WTC11 (cell line): ENCODE measurements around the gene RAB3GAP1. TPM values are rescaled to one million over a fixed set of nuclear protein-coding genes. Genes with fewer than 3 reads are reported as not detected.

Experiments
- ATAC-seq: fragments of 200-7000 bp; cut with Tn5 transposase; 2 replicates; pipeline ENCODE4 v1.10.0; 2021; ENCODE audit warnings: mild to moderate bottlenecking, moderate library complexity
- CTCF ChIA-PET: fragments of 300-600 bp; sonication (Branson Sonifier 250); formaldehyde crosslinking; loops from one replicate; lab custom pipeline; 2021; ENCODE audit warnings: antibody characterized with exemption; lab: Charles Lee
- POLR2A ChIA-PET: fragments of 350-600 bp; sonication (Branson Sonifier 250); formaldehyde crosslinking; loops from one replicate; lab custom pipeline; 2021; ENCODE audit warnings: antibody characterized with exemption; lab: Charles Lee
- DNase-seq: peaks from one replicate; pipeline ENCODE4 v3.0.0; 2021; ENCODE audit warnings: low spot score
- H3K27ac Mint-ChIP-seq: 2 replicates; pipeline ENCODE4 v1.8.0; 2021; ENCODE audit warnings: mixed read lengths
- H3K27me3 Mint-ChIP-seq: 2 replicates; pipeline ENCODE4 v1.8.0; 2021; ENCODE audit warnings: low read depth, mild to moderate bottlenecking, moderate library complexity, mixed read lengths
- H3K36me3 Mint-ChIP-seq: 2 replicates; pipeline ENCODE4 v1.8.0; 2021; ENCODE audit warnings: mixed read lengths
- H3K4me1 Mint-ChIP-seq: 2 replicates; pipeline ENCODE4 v1.8.0; 2022; ENCODE audit warnings: mixed read lengths
- H3K4me3 Mint-ChIP-seq: 2 replicates; pipeline ENCODE4 v1.8.0; 2021; ENCODE audit warnings: mild to moderate bottlenecking, moderate library complexity, mixed read lengths
- H3K9me3 Mint-ChIP-seq: 2 replicates; pipeline ENCODE4 v1.8.0; 2021; ENCODE audit warnings: mixed read lengths
- E2F1 ChIP-seq: sonication (generic); formaldehyde crosslinking; IDR thresholded peaks from 2 replicates; pipeline ENCODE4 v1.8.0; 2022; ENCODE audit warnings: mild to moderate bottlenecking, missing genetic modification reagents
- E2F4 ChIP-seq: sonication (generic); formaldehyde crosslinking; IDR thresholded peaks from 2 replicates; pipeline ENCODE4 v1.8.1; 2022; ENCODE audit warnings: low read depth, mild to moderate bottlenecking, moderate library complexity, missing genetic modification reagents, borderline replicate concordance
- GRHL2 ChIP-seq: fragments of 250-450 bp; sonication (Bioruptor Pico); IDR thresholded peaks from 2 replicates; pipeline ENCODE4 v1.8.0; 2022; ENCODE audit warnings: mild to moderate bottlenecking, moderate library complexity; ENCODE audit not compliant: insufficient replicate concordance, severe bottlenecking
- JUN ChIP-seq: sonication (generic); formaldehyde crosslinking; IDR thresholded peaks from 2 replicates; pipeline ENCODE4 v1.8.0; 2023; ENCODE audit warnings: mild to moderate bottlenecking, missing genetic modification reagents
- NFYB ChIP-seq: sonication (generic); formaldehyde crosslinking; conservative IDR thresholded peaks from 2 replicates; pipeline ENCODE4 v1.8.0; 2022; ENCODE audit warnings: low read depth, missing genetic modification reagents
- NR1H2 ChIP-seq: sonication (generic); formaldehyde crosslinking; IDR thresholded peaks from 2 replicates; pipeline ENCODE4 v1.9.0; 2021; ENCODE audit warnings: mild to moderate bottlenecking, moderate library complexity, missing genetic modification reagents
- OVOL2 ChIP-seq: fragments of 250-450 bp; sonication (Bioruptor Pico); IDR thresholded peaks from 2 replicates; pipeline ENCODE4 v1.9.0; 2021; ENCODE audit warnings: mild to moderate bottlenecking, borderline replicate concordance
- ZNF671 ChIP-seq: fragments of 250-450 bp; sonication (Bioruptor Pico); IDR thresholded peaks from 2 replicates; pipeline ENCODE4 v1.8.0; 2021; ENCODE audit warnings: mild to moderate bottlenecking
- total RNA-seq: library from RNA; stranded (reverse); gene quantifications from 3 replicates; pipeline ENCODE4 v1.2.3, GENCODE V29; 2021
- TF ChIP-seq, protein P1 (sequence below): sonication (generic); formaldehyde crosslinking; IDR thresholded peaks from 2 replicates; pipeline ENCODE4 v1.8.1; 2022; ENCODE audit warnings: low read depth, missing genetic modification reagents, borderline replicate concordance
- TF ChIP-seq, protein P2 (sequence below): sonication (generic); formaldehyde crosslinking; IDR thresholded peaks from 2 replicates; pipeline ENCODE4 v1.8.1; 2023; ENCODE audit warnings: mild to moderate bottlenecking, missing genetic modification reagents, borderline replicate concordance
- TF ChIP-seq, protein P3 (sequence below): sonication (generic); formaldehyde crosslinking; IDR thresholded peaks from 2 replicates; pipeline ENCODE4 v1.8.1; 2022; ENCODE audit warnings: mild to moderate bottlenecking, moderate library complexity, missing genetic modification reagents

RAB3GAP1 gene
- total RNA-seq, 1 experiment from 2014 or later = 27.6 TPM

DNA sequence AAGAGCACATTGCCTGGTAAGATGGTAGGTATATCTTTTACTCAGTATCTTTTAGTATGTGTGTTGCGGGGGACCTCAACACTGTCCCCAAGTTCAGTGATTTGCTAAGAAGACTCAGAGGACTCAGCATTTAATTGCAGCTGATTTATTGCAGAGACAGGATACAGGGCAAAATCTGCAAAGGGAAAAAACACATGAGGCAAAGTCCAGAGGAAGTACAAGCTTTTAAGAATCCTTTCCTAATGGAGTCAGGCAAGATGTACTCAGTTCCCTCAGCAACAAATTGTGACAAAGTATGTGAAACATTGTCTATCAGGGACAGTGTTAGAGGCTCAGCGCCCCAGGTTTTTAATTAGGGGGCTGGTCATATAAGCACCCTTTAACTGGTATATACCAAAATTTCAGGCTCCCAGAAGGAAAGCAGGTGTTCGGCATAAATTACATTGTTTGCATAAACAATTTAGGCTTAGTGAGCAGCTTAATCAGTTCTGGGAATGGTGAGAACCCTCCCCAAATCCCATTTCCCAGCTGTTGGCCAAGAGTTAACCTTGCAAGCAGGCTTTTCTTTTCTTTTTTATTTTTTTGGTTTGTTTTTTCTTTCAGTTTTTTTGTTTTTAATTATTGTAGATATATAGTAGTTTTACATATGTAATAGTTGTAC is 41.7 kb downstream of the RAB3GAP1 start (continued):
- TF ChIP-seq, protein P1, sequence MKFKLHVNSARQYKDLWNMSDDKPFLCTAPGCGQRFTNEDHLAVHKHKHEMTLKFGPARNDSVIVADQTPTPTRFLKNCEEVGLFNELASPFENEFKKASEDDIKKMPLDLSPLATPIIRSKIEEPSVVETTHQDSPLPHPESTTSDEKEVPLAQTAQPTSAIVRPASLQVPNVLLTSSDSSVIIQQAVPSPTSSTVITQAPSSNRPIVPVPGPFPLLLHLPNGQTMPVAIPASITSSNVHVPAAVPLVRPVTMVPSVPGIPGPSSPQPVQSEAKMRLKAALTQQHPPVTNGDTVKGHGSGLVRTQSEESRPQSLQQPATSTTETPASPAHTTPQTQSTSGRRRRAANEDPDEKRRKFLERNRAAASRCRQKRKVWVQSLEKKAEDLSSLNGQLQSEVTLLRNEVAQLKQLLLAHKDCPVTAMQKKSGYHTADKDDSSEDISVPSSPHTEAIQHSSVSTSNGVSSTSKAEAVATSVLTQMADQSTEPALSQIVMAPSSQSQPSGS (CRISPR knock-in tag) = no peak
- TF ChIP-seq, protein P2, sequence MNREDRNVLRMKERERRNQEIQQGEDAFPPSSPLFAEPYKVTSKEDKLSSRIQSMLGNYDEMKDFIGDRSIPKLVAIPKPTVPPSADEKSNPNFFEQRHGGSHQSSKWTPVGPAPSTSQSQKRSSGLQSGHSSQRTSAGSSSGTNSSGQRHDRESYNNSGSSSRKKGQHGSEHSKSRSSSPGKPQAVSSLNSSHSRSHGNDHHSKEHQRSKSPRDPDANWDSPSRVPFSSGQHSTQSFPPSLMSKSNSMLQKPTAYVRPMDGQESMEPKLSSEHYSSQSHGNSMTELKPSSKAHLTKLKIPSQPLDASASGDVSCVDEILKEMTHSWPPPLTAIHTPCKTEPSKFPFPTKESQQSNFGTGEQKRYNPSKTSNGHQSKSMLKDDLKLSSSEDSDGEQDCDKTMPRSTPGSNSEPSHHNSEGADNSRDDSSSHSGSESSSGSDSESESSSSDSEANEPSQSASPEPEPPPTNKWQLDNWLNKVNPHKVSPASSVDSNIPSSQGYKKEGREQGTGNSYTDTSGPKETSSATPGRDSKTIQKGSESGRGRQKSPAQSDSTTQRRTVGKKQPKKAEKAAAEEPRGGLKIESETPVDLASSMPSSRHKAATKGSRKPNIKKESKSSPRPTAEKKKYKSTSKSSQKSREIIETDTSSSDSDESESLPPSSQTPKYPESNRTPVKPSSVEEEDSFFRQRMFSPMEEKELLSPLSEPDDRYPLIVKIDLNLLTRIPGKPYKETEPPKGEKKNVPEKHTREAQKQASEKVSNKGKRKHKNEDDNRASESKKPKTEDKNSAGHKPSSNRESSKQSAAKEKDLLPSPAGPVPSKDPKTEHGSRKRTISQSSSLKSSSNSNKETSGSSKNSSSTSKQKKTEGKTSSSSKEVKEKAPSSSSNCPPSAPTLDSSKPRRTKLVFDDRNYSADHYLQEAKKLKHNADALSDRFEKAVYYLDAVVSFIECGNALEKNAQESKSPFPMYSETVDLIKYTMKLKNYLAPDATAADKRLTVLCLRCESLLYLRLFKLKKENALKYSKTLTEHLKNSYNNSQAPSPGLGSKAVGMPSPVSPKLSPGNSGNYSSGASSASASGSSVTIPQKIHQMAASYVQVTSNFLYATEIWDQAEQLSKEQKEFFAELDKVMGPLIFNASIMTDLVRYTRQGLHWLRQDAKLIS (CRISPR knock-in tag) = no peak
- TF ChIP-seq OVOL2 (CRISPR knock-in tag) (no peak), E2F4 (CRISPR knock-in tag) (no peak)

DNA sequence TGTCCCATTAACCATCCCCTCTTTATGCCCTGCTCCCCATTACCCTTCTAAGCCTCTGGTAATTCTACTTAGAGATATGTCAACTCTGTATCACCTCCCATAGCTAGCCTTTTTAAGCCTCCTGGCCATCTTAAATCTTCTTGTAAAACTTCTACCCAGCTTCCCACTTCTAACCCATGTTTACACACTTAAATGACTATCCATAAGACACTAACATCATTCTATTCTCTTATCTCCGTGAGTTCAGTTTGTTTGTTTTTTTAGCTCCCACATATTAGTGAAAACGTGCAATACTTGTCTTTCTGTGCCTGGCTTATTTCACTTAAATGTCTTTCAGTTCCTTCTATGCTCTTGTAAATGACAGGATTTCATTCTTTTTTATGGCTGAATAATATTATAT is 42.4 kb downstream of the RAB3GAP1 start:
- TF ChIP-seq, protein P3, sequence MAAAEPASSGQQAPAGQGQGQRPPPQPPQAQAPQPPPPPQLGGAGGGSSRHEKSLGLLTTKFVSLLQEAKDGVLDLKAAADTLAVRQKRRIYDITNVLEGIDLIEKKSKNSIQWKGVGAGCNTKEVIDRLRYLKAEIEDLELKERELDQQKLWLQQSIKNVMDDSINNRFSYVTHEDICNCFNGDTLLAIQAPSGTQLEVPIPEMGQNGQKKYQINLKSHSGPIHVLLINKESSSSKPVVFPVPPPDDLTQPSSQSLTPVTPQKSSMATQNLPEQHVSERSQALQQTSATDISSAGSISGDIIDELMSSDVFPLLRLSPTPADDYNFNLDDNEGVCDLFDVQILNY (CRISPR knock-in tag) = no peak
- TF ChIP-seq, protein P1 (CRISPR knock-in tag) = no peak
- TF ChIP-seq JUN = no peak
- CTCF ChIA-PET = no interaction called here

GRCh38 chr2:135095591-135095990 is 43.5 kb downstream of the RAB3GAP1 start:
- H3K9me3 Mint-ChIP-seq = no peaks in the 10 kb centered on the region
- H3K36me3 Mint-ChIP-seq = peaks cover 9% of the 10 kb centered on the region; the same call in 1 of the 2 replicates
- H3K4me3 Mint-ChIP-seq = no peak overlapping the region
- no peaks in the 10 kb centered on the region for H3K4me1 Mint-ChIP-seq
- ChIA-PET POLR2A (no interaction called here), CTCF (no interaction called here)
- no peaks in the 10 kb centered on the region for H3K27me3 Mint-ChIP-seq
- DNase-seq (no peak), ATAC-seq (no peak)
- H3K27ac Mint-ChIP-seq = no peak overlapping the region
- TF ChIP-seq NFYB (CRISPR knock-in tag) (no peak), E2F1 (CRISPR knock-in tag) (no peak), NR1H2 (CRISPR knock-in tag) (no peak), GRHL2 (CRISPR knock-in tag) (no peak), ZNF671 (CRISPR knock-in tag) (no peak)
- TF ChIP-seq, protein P2 (CRISPR knock-in tag) = no peak

More for the DNA sequence above, 42.4 kb downstream of the RAB3GAP1 start:
- Mint-ChIP-seq H3K4me1 (no peaks in the 10 kb centered on the region), H3K27me3 (no peaks in the 10 kb centered on the region), H3K9me3 (peaks cover 2% of the 10 kb centered on the region), H3K27ac (no peak overlapping the region), H3K4me3 (no peak overlapping the region), H3K36me3 (peaks cover 11% of the 10 kb centered on the region; the same call in 1 of the 2 replicates)
- DNase-seq (no peak), ATAC-seq (no peak)
- POLR2A ChIA-PET = no interaction called here
